LNCaP clone FGC (cell line): Measurements from ENCODE around the gene SDK2.
"Not testable (repeated sequence)": the region's sequence is repeated elsewhere in the genome, so short reads cannot be mapped to it uniquely, and the experiment has no call there.

ENCODE experiments used
- DNase-seq: peaks from one replicate; pipeline ENCODE4 v3.0.0-alpha.2; 2011; ENCODE audit warnings: low read depth
- H3K4me3 ChIP-seq: 2 replicates; pipeline ENCODE4 v1.5.1; 2011; ENCODE audit warnings: mild to moderate bottlenecking, low read depth, low read length, control low read depth
- TF ChIP-seq, protein P1 (sequence below): IDR thresholded peaks from 2 replicates; pipeline ENCODE4 v1.5.1; 2012; ENCODE audit warnings: mild to moderate bottlenecking; ENCODE audit not compliant: control insufficient read depth, insufficient read depth; ENCODE audit errors: extremely low read depth

Gene SDK2

DNA sequence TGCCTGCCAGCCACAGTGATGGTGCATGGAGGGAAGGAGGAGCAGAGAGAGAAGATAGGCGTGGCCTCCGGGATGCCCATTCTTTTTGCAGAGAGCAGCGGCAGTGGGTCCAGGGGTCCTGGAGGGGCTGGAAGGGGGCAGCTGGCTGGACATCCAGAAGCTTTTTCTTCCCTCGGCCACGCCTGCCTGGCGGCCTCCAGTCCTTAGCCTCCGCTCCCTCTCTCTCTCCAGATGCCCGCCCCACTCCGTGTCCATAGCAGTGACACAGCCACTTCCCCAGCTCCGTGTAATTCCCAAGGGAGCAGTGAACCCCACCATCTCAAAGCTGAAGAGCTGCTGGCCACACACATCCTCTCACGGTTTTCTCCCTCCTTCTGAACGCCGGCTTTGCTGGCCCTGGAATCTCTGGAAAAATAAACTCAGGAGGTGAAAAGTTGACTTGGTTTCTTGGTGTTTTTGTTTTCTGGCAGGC, 306.2 kb downstream of the SDK2 start:
- no peak overlapping the region for H3K4me3 ChIP-seq
- TF ChIP-seq, protein P1, sequence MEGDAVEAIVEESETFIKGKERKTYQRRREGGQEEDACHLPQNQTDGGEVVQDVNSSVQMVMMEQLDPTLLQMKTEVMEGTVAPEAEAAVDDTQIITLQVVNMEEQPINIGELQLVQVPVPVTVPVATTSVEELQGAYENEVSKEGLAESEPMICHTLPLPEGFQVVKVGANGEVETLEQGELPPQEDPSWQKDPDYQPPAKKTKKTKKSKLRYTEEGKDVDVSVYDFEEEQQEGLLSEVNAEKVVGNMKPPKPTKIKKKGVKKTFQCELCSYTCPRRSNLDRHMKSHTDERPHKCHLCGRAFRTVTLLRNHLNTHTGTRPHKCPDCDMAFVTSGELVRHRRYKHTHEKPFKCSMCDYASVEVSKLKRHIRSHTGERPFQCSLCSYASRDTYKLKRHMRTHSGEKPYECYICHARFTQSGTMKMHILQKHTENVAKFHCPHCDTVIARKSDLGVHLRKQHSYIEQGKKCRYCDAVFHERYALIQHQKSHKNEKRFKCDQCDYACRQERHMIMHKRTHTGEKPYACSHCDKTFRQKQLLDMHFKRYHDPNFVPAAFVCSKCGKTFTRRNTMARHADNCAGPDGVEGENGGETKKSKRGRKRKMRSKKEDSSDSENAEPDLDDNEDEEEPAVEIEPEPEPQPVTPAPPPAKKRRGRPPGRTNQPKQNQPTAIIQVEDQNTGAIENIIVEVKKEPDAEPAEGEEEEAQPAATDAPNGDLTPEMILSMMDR: no peak
- DNase-seq: no peak

DNA sequence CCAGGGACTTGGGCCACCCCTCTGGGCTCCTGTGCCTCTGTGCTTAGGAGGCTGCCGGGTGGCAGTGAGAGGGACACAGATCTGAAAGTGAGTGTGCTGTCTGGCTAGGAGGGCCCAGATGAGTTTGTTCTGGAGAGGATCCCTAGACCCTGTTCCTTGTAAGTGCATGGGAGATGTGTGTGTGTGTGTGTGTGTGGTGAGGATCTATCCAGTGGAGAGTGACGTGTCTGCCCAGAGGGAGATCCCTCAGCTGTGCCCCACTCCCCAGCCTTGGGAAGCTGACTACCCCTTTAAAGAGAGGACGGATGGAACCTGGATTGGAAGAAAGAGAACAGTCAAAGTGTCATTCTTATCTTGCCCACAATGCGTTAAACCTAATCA, 306.9 kb downstream of the SDK2 start:
- DNase-seq: no peak
- TF ChIP-seq, protein P1: no peak
- no peak overlapping the region for H3K4me3 ChIP-seq

DNA sequence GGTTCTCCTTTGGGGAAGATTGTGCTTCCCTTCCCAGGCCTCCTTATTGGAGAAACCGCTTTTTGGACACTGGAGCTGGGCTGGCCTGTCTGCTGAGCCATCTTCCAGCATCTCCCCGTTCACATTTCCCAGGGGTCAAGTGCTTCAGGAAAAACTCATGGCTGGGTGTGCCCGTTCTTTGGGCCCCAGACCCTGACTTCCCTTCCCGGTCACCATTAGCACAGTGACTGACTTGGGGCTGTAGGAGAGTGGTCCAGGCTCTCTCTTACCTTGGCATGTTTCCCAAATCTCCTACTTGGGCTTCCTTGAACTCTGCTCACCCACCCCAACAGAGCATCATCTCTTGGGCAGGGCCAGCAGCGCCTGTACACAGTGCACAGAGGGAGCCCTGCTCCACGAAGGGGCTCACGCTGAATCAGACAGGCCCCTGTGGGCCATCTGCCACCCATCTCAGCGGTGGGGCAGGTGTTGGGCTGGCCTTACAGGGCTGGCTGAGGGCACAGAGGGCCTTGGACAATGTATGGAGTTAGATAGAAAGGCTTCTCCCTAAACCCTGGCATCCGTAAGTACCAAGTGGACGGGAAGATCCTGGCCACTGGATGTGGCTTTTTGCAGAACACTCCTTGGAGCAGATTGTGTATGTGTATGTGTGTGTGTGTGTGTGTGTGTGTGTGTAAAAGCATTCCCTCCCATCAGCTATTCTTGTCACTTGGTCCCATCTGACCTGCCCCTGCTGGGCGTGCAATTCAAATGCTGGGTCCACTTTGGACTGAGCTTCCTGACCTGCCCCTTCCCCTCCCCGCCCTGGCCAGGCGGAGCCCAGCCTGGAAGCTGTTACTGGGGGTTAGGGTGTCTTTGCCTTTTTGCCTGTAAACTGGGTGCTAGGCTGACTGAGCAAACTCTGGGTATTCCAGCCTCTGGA, 307.6 kb downstream of the SDK2 start:
- no peak for DNase-seq
- TF ChIP-seq, protein P1: no peak

DNA sequence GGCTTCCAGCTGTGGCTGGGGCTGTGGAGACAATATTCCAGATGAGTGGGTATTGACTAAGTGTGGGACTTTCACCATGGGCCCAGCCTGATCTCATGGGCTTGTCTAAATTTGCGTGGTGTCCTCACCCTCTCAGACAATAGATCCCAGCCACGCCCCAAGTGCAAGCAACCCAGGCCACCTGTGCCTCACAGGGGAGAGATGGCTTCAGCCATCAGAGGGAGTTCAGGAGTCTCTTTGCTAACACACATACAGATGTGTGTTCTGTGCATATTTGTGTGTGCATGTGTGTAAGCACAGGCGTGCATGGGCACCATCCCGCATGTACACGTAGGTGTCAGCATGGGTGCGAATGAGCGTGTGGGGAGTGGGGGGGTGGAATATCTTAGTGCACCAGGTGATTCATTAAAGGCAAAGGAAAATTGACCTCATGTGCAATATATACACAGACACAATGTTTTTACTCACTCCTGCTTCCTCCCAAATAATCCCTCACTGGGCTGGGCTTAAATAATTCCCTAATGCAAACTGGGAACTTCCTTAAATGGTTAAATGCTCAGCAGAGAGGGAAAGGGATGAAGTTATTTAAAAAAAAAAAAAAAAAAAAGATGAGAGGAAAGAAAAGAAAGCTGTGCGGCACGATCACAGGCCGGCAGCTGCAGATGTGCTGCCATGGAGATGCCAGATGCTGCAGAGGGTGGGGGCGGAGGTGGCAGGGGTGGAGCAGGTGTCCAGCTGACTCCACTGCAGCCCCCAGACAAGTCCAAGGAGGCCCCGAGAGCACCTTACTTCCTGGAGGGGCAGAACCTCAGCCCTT, 308.4 kb downstream of the SDK2 start:
- TF ChIP-seq, protein P1: no peak
- no peak overlapping the region for H3K4me3 ChIP-seq
- no peak for DNase-seq

More for the DNA sequence above, 307.6 kb downstream of the SDK2 start:
- H3K4me3 ChIP-seq: no peak overlapping the region

DNA sequence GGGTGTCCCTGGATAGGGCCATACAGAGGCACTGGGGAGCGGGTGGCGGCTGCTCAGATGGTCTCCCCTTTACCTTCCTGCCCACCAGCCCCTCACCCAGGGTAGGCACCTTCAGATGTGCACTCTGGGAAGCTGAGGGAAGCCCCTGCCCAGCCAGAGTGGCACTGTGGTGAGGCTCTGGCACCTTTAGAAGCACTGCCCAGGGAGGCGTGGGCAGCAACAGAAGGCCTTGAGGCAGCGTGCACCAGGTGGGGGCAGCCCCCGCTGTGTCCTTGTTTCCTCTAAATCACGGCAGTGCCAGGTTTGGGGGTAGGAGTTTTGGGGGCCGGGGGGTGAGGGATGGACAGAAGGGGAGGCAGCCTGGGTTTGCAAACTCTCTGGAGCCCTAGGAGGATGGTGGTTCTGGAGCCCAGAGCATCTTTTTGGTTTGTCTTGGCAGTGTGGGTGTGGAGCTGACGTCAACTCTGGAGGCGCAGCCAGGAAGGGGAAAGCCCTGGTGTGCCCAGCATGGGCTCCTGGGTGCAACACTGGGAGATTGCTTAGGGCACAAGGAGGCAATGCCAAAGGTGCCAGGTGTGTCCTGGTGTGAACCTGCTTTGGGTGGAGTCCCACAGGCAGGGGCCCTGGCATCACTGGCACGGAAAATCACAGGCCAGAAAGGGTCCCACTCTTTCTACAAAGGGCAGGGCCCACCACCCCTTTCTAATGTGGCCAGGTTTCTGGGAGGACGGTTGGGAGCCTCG, 309.3 kb downstream of the SDK2 start:
- H3K4me3 ChIP-seq: no peak overlapping the region
- TF ChIP-seq, protein P1: no peak
- no peak for DNase-seq

DNA sequence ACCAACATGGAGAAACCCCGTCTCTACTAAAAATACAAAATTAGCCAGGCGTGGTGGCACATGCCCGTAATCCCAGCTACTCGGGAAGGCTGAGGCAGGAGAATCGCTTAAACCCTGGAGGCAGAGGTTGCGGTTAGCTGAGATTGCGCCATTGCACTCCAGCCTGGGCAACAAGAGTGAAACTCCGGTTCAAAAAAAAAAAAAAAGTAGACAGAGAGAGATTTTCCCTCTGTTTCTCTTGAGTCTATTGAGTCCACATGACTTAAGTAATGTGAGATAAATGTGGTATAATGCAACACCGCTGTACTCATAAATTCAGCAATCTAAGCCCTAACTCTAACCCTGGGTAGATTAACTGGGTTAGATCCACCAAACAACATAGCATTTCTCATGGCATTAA, 310.8 kb downstream of the SDK2 start:
- H3K4me3 ChIP-seq, DNase-seq: not testable (repeated sequence)
